ENCODE data around the gene POLN.

Gene POLN

DNA sequence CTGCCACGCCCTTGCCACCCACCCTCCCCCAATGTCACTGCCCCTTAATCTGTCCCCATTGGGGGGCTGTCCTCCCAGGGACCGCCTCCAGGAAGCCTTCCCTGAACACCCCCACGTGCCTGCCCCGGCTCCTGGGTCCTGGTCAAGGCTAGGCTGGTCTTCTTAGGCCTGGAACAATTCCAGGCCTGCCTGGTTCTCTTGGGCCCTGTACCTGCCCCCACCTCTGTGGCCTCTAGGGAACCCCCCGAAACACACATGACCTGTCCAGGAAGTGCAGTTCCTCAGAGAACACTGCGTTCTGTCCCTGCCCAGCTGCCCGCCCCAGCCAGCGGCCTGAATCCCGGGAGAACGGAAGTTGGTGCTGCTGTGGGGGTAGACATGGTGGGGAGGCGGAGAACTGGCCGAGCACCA is 14.9 kb upstream of the POLN start:
- TF ChIP-seq, protein P1, sequence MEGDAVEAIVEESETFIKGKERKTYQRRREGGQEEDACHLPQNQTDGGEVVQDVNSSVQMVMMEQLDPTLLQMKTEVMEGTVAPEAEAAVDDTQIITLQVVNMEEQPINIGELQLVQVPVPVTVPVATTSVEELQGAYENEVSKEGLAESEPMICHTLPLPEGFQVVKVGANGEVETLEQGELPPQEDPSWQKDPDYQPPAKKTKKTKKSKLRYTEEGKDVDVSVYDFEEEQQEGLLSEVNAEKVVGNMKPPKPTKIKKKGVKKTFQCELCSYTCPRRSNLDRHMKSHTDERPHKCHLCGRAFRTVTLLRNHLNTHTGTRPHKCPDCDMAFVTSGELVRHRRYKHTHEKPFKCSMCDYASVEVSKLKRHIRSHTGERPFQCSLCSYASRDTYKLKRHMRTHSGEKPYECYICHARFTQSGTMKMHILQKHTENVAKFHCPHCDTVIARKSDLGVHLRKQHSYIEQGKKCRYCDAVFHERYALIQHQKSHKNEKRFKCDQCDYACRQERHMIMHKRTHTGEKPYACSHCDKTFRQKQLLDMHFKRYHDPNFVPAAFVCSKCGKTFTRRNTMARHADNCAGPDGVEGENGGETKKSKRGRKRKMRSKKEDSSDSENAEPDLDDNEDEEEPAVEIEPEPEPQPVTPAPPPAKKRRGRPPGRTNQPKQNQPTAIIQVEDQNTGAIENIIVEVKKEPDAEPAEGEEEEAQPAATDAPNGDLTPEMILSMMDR (IDR thresholded peaks at IDR 0.05; ENCODE audit: low read depth, low read length), result no peak

DNA sequence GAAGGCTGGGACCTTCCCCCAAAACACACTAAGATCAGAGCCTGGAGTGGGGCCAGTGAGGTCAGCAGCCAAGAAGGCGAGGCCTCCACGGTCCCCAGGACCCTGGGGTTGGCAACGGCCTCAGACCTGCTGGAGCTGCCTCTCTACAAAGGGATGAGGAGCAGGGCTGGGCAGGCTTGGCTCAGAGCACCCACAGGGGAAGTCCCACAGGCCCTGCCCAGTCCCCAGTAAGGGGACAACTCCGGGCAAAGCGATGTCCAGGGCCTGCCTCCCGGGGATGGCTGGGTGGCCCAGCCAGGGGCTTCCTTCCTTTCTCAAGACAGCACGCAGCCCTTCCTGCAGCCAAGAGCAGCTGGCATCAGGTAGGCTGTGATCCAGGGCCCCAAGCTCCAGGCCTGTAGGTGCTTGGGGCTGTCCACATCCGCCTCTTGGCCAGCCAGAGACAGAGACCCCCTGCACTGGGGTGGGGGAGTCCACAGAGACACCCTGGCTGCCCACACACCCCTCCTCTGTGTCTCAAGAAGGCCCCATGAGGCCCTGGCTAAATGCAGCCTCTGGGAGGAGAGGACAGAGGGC is 14.3 kb upstream of the POLN start:
- TF ChIP-seq, protein P1 (IDR thresholded peaks at IDR 0.05; ENCODE audit: low read depth, low read length), result no peak
- DNase-seq (ENCODE audit: extremely low read depth, low read depth), result no peak

More for the DNA sequence above, 14.9 kb upstream of the POLN start:
- no peak for DNase-seq (ENCODE audit: extremely low read depth, low read depth)

DNA sequence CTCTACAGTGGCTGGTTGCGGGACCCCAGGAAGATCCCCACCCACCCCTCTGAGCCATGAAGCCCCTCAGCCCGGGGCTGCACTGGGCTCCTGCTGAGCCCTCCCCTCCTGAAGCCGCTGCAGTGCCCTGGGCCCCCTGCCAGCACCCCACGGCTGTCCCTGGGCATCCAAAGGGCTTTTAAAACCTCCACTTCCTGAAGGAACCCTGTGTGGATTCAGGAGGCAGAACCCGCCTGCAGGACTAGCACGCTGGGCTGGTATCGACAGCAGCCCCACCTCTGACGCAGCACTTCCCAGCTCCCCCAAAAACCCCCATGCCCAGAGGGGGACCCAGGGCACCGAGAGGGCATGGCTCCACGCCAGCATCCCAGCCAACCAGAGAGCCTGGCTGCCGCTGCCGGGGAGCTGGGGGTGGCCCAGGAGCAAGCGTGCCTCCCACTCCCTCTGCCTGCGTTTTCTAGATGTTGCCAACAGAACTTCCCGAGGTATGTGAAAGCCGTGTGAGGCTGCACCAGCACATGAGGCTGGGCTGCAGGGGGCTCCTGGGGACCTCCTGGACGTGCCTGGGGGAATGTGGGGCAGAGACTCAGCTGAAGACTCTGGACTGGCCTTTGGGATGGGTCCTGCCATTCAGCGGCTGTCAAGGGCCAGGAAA is 13.7 kb upstream of the POLN start:
- no peak for DNase-seq (ENCODE audit: extremely low read depth, low read depth)
- TF ChIP-seq, protein P1 (IDR thresholded peaks at IDR 0.05; ENCODE audit: low read depth, low read length), result no peak

DNA sequence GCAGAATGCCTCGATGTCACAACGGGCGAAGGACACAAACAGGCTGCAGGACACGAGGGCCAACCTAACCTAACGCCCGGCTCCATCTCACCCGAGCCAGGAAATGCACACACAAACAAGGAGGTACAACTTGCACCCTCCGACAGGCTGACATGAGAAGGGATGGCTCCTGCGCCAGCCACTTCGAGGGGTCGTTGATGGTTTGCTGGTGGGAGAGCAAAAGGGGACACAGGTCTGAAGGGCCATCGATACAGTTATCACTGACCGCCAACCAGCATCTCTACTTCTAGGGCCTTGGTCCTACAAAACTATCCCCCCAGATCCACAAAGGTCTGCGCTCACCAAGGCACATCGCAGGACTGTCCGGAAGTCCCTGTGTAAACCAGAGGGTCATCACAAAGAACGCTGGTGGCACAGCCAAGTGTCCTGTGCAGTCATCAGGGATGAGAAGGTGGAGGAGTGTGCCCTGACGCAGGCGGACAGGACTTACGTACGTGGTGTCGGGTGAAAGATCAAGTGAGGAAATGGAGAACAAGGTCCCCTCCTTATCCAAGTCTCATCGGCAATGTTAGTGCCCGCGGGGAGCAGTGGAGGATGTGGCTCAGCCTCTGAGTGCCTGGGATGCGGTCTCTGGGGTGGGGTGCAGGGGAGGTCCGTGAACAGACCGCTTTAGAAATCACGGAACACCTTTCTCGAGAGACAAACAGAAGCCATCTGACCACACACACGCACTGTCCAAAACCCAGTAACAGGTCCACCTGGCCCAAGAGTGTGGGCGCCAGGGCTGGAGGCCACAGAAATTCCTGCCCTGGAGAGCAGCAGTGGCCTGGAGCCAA is 13.0 kb upstream of the POLN start:
- DNase-seq (ENCODE audit: extremely low read depth, low read depth), result no peak

DNA sequence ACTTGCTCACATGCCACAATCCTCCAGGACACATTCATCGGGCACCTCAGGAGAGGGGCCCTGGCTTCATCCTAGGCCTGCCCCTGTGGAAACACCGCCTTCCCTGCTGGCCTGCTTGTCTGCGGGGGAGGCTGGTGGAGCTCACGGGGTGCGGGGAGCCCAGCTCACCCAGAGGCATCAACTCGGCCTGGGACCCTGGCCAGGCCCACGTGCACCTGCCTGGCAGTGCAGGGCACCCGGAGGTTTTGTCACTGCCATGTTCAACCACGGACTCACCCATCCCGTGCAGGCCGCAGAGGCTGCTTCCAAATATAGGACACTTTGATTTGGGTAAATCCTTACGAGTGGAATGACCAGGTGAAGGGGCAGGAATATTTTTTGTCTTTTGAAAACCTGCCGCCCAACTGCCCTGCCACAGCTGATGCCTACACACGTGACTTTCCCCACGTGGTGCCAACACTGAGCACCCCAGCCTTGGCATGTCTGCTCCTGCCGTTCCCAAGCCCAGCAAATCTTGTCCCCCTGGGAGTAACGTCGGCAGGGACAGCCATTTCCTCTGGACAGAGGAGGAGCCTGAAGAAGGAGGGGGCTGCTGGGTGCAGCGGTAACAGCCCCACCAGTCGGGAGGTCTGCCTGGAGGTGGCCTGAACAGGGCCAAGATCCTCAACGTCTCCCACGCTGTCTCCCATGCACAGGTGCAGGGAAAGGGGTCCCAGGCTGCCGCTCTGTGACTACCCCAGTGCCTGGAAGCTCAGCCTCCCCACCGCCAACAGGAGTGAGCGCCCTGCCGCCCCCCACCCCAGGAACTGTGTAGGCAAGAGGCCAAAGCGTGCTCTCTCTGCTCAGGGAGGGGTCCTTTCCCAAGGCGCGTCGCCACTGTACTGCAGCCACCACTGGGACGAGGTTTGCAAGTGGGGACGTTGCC is 11.5 kb upstream of the POLN start:
- DNase-seq (ENCODE audit: extremely low read depth, low read depth), result no peak

More for the DNA sequence above, 13.0 kb upstream of the POLN start:
- TF ChIP-seq, protein P1 (IDR thresholded peaks at IDR 0.05; ENCODE audit: low read depth, low read length), result no peak

DNA sequence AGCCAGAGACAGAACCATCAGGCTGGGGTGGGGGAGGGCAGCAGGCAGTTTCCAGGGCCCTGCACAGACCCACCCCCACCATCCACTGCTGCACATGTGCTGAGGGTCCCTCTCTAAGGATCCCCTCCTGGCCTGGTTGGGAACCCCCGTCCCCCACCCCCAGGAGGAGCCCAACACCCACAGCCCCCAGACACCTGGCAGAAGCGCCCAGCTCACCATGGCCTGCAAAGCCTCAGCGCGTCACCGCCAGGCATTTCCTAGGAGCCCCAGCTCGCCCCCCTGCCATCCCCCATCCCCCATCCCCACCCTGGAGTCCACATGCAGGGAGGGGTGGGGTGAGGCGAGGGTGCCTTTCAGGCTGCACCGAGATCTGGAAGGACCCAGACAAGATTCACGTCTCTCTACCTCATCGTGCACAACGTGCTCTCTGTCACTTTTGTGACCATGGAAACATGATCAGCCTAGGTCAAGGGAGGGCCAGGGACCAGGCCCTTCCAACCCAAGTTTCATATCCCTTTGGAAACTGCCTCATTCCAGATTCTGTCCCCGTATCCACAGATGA is 10.7 kb upstream of the POLN start:
- TF ChIP-seq, protein P1 (IDR thresholded peaks at IDR 0.05; ENCODE audit: low read depth, low read length), result no peak
- DNase-seq (ENCODE audit: extremely low read depth, low read depth), result no peak

More for the DNA sequence above, 11.5 kb upstream of the POLN start:
- TF ChIP-seq, protein P1 (IDR thresholded peaks at IDR 0.05; ENCODE audit: low read depth, low read length), result no peak
